Measurements from ENCODE around the gene ALDH9A1. TPM values are rescaled to one million over a fixed set of nuclear protein-coding genes. Genes with fewer than 3 reads are reported as not detected.
A peak's percentile ranks its signal among the peaks of the same experiment; 100 is the strongest.
"Not testable (repeated sequence)": the region's sequence is repeated elsewhere in the genome, so short reads cannot be mapped to it uniquely, and the experiment has no call there.

The ALDH9A1 gene
- total RNA-seq, 1 experiment from 2014 or later, result 37.4 TPM

DNA sequence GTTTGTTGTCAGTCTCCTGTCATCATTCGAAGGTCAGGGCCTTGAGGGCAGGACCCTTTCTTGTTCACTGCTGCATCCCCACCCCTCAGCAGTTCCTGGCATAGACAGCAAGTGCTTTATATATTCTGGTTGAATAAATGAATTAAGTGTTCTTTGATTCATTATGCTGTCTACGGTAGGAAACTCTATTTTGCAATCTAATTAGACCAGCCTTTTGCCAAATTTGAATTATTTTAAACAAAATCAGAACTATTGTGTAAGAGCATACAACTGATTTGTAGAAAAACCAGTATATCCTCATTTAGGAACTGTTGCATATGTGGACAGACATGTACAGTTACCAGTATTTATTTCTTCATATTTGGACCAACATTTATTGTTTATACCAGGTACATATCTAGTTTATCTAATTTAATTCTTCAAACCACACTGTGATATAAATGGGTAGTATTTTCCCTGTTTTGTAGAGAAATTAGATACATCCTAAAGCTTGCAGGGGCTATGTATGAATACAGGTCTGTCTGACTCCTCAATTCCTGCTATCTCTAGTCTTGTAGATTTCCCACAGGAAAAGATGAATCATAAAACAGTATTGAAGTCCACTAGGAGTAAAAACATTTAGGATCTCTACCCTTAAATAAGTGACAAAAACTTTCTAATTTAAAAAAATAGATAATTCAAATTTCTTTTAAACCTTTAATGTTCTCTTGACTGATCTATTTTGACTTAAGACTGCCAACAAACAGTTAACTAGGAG lies 57.0 kb downstream of the ALDH9A1 start:
- Histone ChIP-seq H3K4me1 (no peaks in the 10 kb centered on the region), H3K36me3 (no peaks in the 10 kb centered on the region), H3K27me3 (no peaks in the 10 kb centered on the region), H3K9me3 (replicated peaks) (no peaks in the 10 kb centered on the region), H3K4me3 (no peak overlapping the region), H3K27ac (no peak overlapping the region)
- no peak for DNase-seq

DNA sequence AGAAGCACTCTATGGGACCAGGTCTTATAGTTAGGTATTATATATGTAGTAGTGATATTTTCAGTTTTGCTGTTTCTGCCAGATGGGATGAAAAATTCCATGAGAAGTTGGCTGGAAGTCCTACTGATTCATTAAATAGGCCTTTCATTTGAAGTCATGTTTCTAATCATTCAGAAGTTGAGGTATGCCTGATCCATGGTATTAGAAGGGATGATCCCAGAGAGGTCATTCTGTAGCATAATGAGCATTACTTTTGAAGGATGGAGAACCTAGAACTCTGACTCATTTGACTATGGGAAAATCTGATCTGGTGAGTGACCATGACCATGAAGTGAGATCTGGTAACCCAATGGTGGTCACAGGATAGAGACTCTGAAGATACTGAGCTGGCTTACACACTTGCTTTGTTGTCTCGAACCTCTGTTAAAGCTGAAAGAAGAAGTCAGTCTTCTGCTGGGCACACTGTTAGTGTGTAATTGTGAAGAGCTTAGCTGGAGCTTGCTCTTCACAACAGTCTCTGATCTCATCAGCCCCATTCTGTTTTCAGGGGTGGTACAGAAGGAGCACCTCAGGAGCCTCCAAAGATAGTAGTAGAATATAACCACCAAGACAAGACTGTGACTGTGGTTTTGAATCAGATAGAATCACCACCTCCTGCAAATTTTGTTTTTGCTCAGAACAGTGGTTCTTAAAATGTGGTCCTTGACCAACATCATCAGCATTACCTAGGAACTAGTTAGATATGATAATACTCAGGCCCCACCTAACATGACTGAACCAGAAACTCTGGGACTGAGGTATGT lies 58.3 kb downstream of the ALDH9A1 start:
- no peaks in the 10 kb centered on the region for H3K27me3 ChIP-seq
- H3K9me3 ChIP-seq (replicated peaks), result no peaks in the 10 kb centered on the region
- no peak overlapping the region for H3K4me3 ChIP-seq
- H3K4me1 ChIP-seq, result no peaks in the 10 kb centered on the region
- no peaks in the 10 kb centered on the region for H3K36me3 ChIP-seq
- DNase-seq, result no peak
- H3K27ac ChIP-seq, result no peak overlapping the region

GRCh38 chr1:165638211-165638610 lies 60.2 kb downstream of the ALDH9A1 start:
- not testable (repeated sequence) for H3K36me3 ChIP-seq; H3K4me3 ChIP-seq; H3K9me3 ChIP-seq (replicated peaks); H3K27ac ChIP-seq; H3K4me1 ChIP-seq; DNase-seq; H3K27me3 ChIP-seq

DNA sequence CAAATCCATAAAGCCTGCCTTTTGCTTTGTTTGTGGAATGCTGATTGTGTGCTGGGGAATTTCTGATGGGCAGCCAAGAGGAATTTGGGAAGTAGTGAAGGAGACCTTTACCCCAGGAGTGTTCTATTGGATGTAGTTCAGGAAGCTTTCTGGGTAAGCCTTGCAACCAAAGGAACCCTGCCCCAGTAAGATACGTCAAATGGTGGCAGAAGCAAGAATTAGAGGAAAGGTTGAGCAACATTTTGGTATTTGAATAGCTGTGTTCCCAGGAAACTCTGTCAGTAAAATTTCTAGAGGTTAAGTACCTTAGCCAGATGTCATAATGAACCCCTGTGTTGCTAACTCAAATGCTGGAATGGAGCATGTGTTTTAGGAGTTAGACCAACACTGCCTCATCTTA lies 60.9 kb downstream of the ALDH9A1 start:
- Histone ChIP-seq H3K4me3 (no peak overlapping the region), H3K36me3 (no peaks in the 10 kb centered on the region), H3K27ac (no peak overlapping the region), H3K4me1 (no peaks in the 10 kb centered on the region), H3K9me3 (replicated peaks) (no peaks in the 10 kb centered on the region), H3K27me3 (no peaks in the 10 kb centered on the region)
- DNase-seq, result no peak

DNA sequence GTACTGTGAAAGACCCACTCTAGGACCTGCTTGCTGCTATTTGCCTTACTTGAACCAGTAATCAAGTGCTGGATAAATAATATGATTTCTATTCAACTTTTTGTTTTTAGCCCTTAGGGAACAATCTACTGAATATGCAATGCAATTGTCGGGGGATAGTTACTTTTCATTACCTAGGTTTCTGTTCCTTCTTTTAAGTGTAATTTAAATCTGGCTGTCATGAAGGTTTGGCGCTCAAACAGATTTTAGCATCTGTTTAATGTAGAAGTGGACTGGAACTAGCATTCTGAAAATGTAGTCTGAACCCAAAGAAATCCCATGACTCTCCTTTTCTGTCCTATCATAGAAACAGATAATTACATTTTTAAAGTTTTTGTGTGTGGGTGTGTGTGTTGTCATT lies 62.5 kb downstream of the ALDH9A1 start:
- no peak for DNase-seq
- no peaks in the 10 kb centered on the region for H3K4me1 ChIP-seq
- H3K36me3 ChIP-seq, result no peaks in the 10 kb centered on the region
- H3K27ac ChIP-seq, result no peak overlapping the region
- H3K9me3 ChIP-seq (replicated peaks), result no peaks in the 10 kb centered on the region
- no peak overlapping the region for H3K4me3 ChIP-seq
- H3K27me3 ChIP-seq, result no peaks in the 10 kb centered on the region

DNA sequence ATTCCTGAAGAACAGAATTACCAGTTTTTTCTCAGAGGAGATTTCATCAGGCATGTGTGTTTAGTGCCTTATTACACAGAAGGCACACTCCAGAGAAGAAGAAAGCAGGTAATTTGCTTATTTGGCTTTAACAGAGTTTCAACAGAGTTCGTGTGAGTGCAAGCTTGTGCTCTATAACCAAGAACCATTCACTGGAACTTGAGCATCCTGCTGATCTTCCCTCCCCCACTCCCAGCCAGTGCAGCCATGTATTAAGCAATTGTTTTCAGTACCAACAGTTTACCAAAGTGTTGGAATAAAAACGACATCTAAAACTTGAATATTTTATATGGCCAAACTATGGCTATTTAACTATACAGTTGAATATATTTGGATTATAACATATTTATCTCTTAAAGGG lies 63.0 kb downstream of the ALDH9A1 start:
- H3K27me3 ChIP-seq, result no peaks in the 10 kb centered on the region
- H3K4me1 ChIP-seq, result no peaks in the 10 kb centered on the region
- no peak for DNase-seq
- H3K36me3 ChIP-seq, result no peaks in the 10 kb centered on the region
- no peaks in the 10 kb centered on the region for H3K9me3 ChIP-seq (replicated peaks)
- no peak overlapping the region for H3K4me3 ChIP-seq
- no peak overlapping the region for H3K27ac ChIP-seq

DNA sequence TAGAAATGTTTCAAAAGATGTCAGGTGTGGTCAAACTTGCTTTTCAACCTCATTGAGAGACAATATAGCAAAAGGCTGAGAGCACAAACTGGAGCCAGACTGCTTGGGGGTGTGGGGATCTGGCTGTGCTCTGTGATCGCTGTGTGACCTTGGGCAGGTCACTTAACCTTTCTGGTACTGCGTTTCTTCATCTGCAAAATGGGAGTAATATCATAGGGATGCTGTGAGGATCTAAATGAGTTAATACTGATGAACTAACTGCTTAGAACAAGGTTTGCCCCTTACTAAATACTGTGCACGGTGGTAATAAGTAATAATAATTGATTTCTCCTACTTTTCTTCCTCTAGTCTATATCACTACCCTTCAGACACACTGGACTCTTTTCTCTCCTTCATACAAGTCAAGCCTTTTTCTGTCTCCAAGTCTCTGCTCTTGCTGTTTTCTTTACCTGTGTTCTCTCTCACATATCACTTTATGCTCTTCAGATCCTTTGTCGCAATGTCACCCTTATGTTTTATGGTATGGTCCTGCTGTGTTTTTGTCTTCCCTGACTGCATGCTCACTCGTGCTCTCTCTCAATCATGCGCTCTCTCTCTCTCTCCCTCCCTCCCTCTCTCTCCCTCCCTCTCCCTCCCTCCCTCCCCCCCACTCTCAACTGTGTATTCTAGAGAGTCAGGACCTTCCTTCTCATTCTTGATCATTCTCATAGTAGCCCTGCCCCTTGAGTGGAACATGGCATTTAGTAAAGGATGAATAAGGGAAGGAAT lies 64.0 kb downstream of the ALDH9A1 start:
- Histone ChIP-seq H3K4me3 (no peak overlapping the region), H3K4me1 (no peaks in the 10 kb centered on the region), H3K36me3 (no peaks in the 10 kb centered on the region), H3K9me3 (replicated peaks) (no peaks in the 10 kb centered on the region), H3K27ac (no peak overlapping the region), H3K27me3 (0 out of 2 replicates have a peak, but pooled peaks cover 2% of the 10 kb centered on the region)
- no peak for DNase-seq

DNA sequence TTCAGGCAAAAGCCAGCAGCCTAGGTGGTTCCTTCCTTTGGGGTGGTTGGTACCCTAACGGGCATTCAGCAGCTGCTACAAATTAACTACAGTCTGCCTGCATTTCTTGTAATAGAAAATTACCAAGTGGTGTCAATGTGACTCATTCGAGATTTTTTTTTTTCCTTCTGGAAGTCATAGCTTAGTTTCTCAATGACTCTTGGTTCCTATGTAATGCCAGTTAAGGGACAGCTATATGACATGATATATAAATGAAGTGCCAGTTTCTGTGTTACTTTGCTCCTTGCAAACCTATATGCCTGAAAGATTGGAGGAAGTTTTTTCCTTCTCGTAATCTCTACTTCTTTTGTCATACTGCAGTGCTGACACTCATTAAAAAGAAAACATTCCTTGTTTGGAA lies 64.7 kb downstream of the ALDH9A1 start:
- Histone ChIP-seq H3K4me1 (no peaks in the 10 kb centered on the region), H3K4me3 (no peak overlapping the region), H3K9me3 (replicated peaks) (no peaks in the 10 kb centered on the region), H3K27ac (no peak overlapping the region), H3K36me3 (no peaks in the 10 kb centered on the region), H3K27me3 (0 out of 2 replicates have a peak, but pooled peaks cover 2% of the 10 kb centered on the region)
- peak in 1 of 2 experiments; percentile 4 for DNase-seq

- no peaks in the 10 kb centered on the region for H3K4me1 ChIP-seq
- no peak overlapping the region for H3K4me3 ChIP-seq
- no peak for DNase-seq
- H3K27me3 ChIP-seq, result 0 out of 2 replicates have a peak, but pooled peaks cover 2% of the 10 kb centered on the region
- no peak overlapping the region for H3K27ac ChIP-seq
- H3K9me3 ChIP-seq (replicated peaks), result no peaks in the 10 kb centered on the region
- H3K36me3 ChIP-seq, result no peaks in the 10 kb centered on the region
These were observed 65.9 kb downstream of the ALDH9A1 start for GRCh38 chr1:165632491-165632890.

- H3K27me3 ChIP-seq, result 0 out of 2 replicates have a peak, but pooled peaks cover 2% of the 10 kb centered on the region
These were observed 66.3 kb downstream of the ALDH9A1 start for GRCh38 chr1:165632152-165632469.

GRCh38 chr1:165631342-165632151 lies 66.8 kb downstream of the ALDH9A1 start:
- H3K36me3 ChIP-seq, result no peaks in the 10 kb centered on the region
- DNase-seq, result peak; percentile 39 to 44
- H3K27me3 ChIP-seq, result 0 out of 2 replicates have a peak, but pooled peaks cover 2% of the 10 kb centered on the region
- no peaks in the 10 kb centered on the region for H3K4me1 ChIP-seq
- peak overlapping the region; percentile 74; the same call in 1 of the 2 replicates for H3K27ac ChIP-seq
- no peaks in the 10 kb centered on the region for H3K9me3 ChIP-seq (replicated peaks)
- peak overlapping the region; percentile 67 for H3K4me3 ChIP-seq

More at GRCh38 chr1:165632152-165632469, 66.3 kb downstream of the ALDH9A1 start:
- Histone ChIP-seq H3K27ac (no peak overlapping the region), H3K36me3 (no peaks in the 10 kb centered on the region), H3K4me1 (no peaks in the 10 kb centered on the region), H3K4me3 (peak overlapping the region; percentile 67), H3K9me3 (replicated peaks) (no peaks in the 10 kb centered on the region)
- DNase-seq, result no peak

GRCh38 chr1:165630629-165631341 lies 67.6 kb downstream of the ALDH9A1 start, which contains the start of gene MGST3:
Gene MGST3, plus strand, starts transcription at chr1:165631234. Its CDS starts 18,614 bp downstream, at chr1:165649848.
- DNase-seq, result peak; percentile 87 to 92
- 0 out of 2 replicates have a peak, but pooled peaks cover 2% of the 10 kb centered on the region for H3K27me3 ChIP-seq
- peak within 1 kb of the TSS; percentile 74 for H3K27ac ChIP-seq
- peak within 1 kb of the TSS; percentile 67 for H3K4me3 ChIP-seq
- no peaks in the 10 kb centered on the region for H3K4me1 ChIP-seq
- H3K36me3 ChIP-seq, result no peaks in the 10 kb centered on the region
- no peaks in the 10 kb centered on the region for H3K9me3 ChIP-seq (replicated peaks)

- Histone ChIP-seq H3K27me3 (0 out of 2 replicates have a peak, but pooled peaks cover 2% of the 10 kb centered on the region), H3K9me3 (replicated peaks) (no peaks in the 10 kb centered on the region), H3K27ac (peak overlapping the region; percentile 74), H3K36me3 (no peaks in the 10 kb centered on the region), H3K4me3 (peak overlapping the region; percentile 67), H3K4me1 (no peaks in the 10 kb centered on the region)
- DNase-seq, result peak in 1 of 2 experiments; percentile 2
These were observed 68.3 kb downstream of the ALDH9A1 start for GRCh38 chr1:165629848-165630628.

Data from SJCRH30 (cell line).